ENCODE data around the gene ZDHHC5. TPM values are rescaled to one million over a fixed set of nuclear protein-coding genes. Genes with fewer than 3 reads are reported as not detected.

Gene ZDHHC5
- total RNA-seq, 1 experiment from 2014 or later: 64.1 TPM

DNA sequence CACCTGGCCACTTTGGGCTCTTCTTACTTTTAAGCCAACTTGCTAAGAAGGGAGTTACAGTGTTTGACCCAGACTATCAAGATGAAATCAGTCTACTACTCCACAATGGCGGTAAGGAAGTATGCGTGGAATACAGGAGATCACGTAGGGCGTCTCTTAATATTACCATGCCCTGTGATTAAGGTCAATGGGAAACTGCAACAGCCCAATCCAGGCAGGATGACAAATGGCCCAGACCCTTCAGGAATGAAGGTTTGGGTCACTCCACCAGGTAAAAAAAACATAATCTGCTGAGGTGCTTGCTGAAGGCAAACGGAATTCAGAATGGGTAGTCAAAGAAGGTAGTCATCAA is 17.2 kb upstream of the ZDHHC5 start:
- POLR2A ChIA-PET: no interaction called here
- H3K27ac ChIP-seq (ENCODE audit: low read depth, low read length): no peak overlapping the region
- peaks cover 12% of the 10 kb centered on the region; the same call in 1 of the 2 replicates for H3K27me3 ChIP-seq (ENCODE audit: insufficient read depth, low read length)
- no peak for TF ChIP-seq SIN3A (IDR thresholded peaks at IDR 0.05; ENCODE audit: low read depth)
- TF ChIP-seq EZH2phosphoT487 (IDR thresholded peaks at IDR 0.05; ENCODE audit: borderline replicate concordance): no peak
- no peak for TF ChIP-seq CBX3 (IDR thresholded peaks at IDR 0.05; ENCODE audit: low read depth)
- TF ChIP-seq ZNF274 (IDR thresholded peaks at IDR 0.05; ENCODE audit: low read depth, low read length): no peak
- no peak for TF ChIP-seq FOSL1 (IDR thresholded peaks at IDR 0.05; ENCODE audit: low read depth)
- TF ChIP-seq EZH2 (IDR thresholded peaks at IDR 0.05): no peak
- no peak for TF ChIP-seq SRF (IDR thresholded peaks at IDR 0.05; ENCODE audit: low read depth)
- no peak for TF ChIP-seq POLR2A (IDR thresholded peaks at IDR 0.05; ENCODE audit: borderline replicate concordance, extremely low read depth, insufficient read depth, insufficient read length)
- TF ChIP-seq TCF7L2 (IDR thresholded peaks at IDR 0.05; ENCODE audit: borderline replicate concordance, extremely low read depth, insufficient read depth, insufficient read length): no peak
- no peak for TF ChIP-seq SP1 (IDR thresholded peaks at IDR 0.05; ENCODE audit: low read depth)
- TF ChIP-seq RAD21 (IDR thresholded peaks at IDR 0.05; ENCODE audit: low read depth): no peak
- no peak for TF ChIP-seq ZFX (IDR thresholded peaks at IDR 0.05)
- TF ChIP-seq, protein P1, sequence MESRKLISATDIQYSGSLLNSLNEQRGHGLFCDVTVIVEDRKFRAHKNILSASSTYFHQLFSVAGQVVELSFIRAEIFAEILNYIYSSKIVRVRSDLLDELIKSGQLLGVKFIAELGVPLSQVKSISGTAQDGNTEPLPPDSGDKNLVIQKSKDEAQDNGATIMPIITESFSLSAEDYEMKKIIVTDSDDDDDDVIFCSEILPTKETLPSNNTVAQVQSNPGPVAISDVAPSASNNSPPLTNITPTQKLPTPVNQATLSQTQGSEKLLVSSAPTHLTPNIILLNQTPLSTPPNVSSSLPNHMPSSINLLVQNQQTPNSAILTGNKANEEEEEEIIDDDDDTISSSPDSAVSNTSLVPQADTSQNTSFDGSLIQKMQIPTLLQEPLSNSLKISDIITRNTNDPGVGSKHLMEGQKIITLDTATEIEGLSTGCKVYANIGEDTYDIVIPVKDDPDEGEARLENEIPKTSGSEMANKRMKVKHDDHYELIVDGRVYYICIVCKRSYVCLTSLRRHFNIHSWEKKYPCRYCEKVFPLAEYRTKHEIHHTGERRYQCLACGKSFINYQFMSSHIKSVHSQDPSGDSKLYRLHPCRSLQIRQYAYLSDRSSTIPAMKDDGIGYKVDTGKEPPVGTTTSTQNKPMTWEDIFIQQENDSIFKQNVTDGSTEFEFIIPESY (IDR thresholded peaks at IDR 0.05; ENCODE audit: extremely low read depth, insufficient replicate concordance, low read length): no peak
- no peak for TF ChIP-seq JUND (IDR thresholded peaks at IDR 0.05)
- CTCF ChIA-PET: no interaction called here
- no TSS peak for BruUV-seq (replicated peaks)
- H4K20me1 ChIP-seq (ENCODE audit: insufficient read depth): no peaks in the 10 kb centered on the region
- no peaks in the 10 kb centered on the region for H3K79me2 ChIP-seq (ENCODE audit: insufficient read depth, low read length)
- no peaks in the 10 kb centered on the region for H3K9me3 ChIP-seq (ENCODE audit: control insufficient read depth in 1 of 2, insufficient read depth in 1 of 2, low read depth in 1 of 2, low read length in 2 of 2)
- DNase-seq (ENCODE audit: low read depth, low spot score) (no peak), ATAC-seq (no peak)
- peaks cover 0 to 13% of the 10 kb centered on the region in 2 experiments; a peak in 3 of 4 replicates for H3K4me1 ChIP-seq (ENCODE audit: control insufficient read depth in 1 of 2, insufficient read depth in 2 of 2, low read length in 2 of 2)
- RAD21 ChIA-PET (ENCODE audit: low non-redundant PET in 1 of 2, low total read pairs in 2 of 2, uncharacterized antibody in 2 of 2, unreplicated experiment in 2 of 2): no interaction called here
- H3K36me3 ChIP-seq (ENCODE audit: control insufficient read depth in 1 of 2, insufficient read depth in 2 of 2, low read length in 2 of 2): no peaks in the 10 kb centered on the region
- no peak overlapping the region for H3K4me3 ChIP-seq (replicated peaks in 1 of 2; ENCODE audit: low read depth in 1 of 2, low read length in 2 of 2)
- no peak overlapping the region for H2AFZ ChIP-seq (ENCODE audit: low read depth, low read length, poor library complexity, severe bottlenecking)
- H3K9ac ChIP-seq (ENCODE audit: low read length): no peak overlapping the region
- H3K9me2 ChIP-seq (ENCODE audit: insufficient read depth): no peaks in the 10 kb centered on the region
- no peak overlapping the region for H3K4me2 ChIP-seq (ENCODE audit: low read length)
- intact Hi-C loops (cut with micrococcal nuclease): no loop called here

Measured in HCT116 (cell line).